Trophoblast cell (in vitro differentiated cells and primary cell): Measurements from ENCODE around the gene DGKE.
A peak's percentile ranks its signal among the peaks of the same experiment; 100 is the strongest.

Source experiments
- DNase-seq, 2 donors: peaks; one replicate each; pipeline ENCODE4 v3.0.0-alpha.2; 2016
- H2AFZ ChIP-seq: 2 replicates; pipeline ENCODE4 v1.6.1; 2013; ENCODE audit warnings: low read length, moderate library complexity, mild to moderate bottlenecking; ENCODE audit not compliant: insufficient read depth, poor library complexity
- H2AK5ac ChIP-seq: 2 replicates; pipeline ENCODE4 v1.6.1; 2013; ENCODE audit warnings: mild to moderate bottlenecking, low read length
- H2BK120ac ChIP-seq: 2 replicates; pipeline ENCODE4 v1.6.1; 2013; ENCODE audit warnings: low read length, mild to moderate bottlenecking, moderate library complexity; ENCODE audit not compliant: insufficient read depth, poor library complexity
- H2BK12ac ChIP-seq: 2 replicates; pipeline ENCODE4 v1.6.1; 2013; ENCODE audit warnings: mild to moderate bottlenecking, low read length, moderate library complexity
- H2BK5ac ChIP-seq: 2 replicates; pipeline ENCODE4 v1.6.1; 2013; ENCODE audit warnings: low read length, low read depth, moderate library complexity, mild to moderate bottlenecking; ENCODE audit not compliant: poor library complexity
- H3K14ac ChIP-seq: 2 replicates; pipeline ENCODE4 v1.6.1; 2013; ENCODE audit warnings: mild to moderate bottlenecking, low read length
- H3K18ac ChIP-seq: 2 replicates; pipeline ENCODE4 v1.6.1; 2013; ENCODE audit warnings: mild to moderate bottlenecking, low read length
- H3K23ac ChIP-seq: 2 replicates; pipeline ENCODE4 v1.6.1; 2013; ENCODE audit warnings: low read length
- H3K27ac ChIP-seq: 2 replicates; pipeline ENCODE4 v1.5.1; 2013; ENCODE audit warnings: low read depth, mild to moderate bottlenecking, inconsistent platforms, low read length, moderate library complexity
- H3K27me3 ChIP-seq: 2 replicates; pipeline ENCODE4 v1.6.1; 2013; ENCODE audit warnings: inconsistent platforms, mild to moderate bottlenecking, low read length, moderate library complexity; ENCODE audit not compliant: insufficient read depth
- H3K36me3 ChIP-seq, 2 experiments: 1 replicate in 1 of 2; 2 replicates in 1 of 2; pipeline ENCODE4 v1.6.1; 2013; ENCODE audit warnings: low read length in 2 of 2, mild to moderate bottlenecking in 2 of 2, moderate library complexity in 1 of 2; ENCODE audit not compliant: insufficient read depth in 2 of 2, control insufficient read depth in 1 of 2
- H3K4ac ChIP-seq: 2 replicates; pipeline ENCODE4 v1.6.1; 2013; ENCODE audit warnings: low read depth, mild to moderate bottlenecking, low read length, moderate library complexity
- H3K4me1 ChIP-seq, 2 experiments: 1 replicate in 1 of 2; 2 replicates in 1 of 2; pipeline ENCODE4 v1.6.1; 2013; ENCODE audit warnings: low read length in 2 of 2, mild to moderate bottlenecking in 2 of 2, moderate library complexity in 1 of 2; ENCODE audit not compliant: insufficient read depth in 2 of 2, control insufficient read depth in 1 of 2
- H3K4me2 ChIP-seq: 2 replicates; pipeline ENCODE4 v1.6.1; 2013; ENCODE audit warnings: inconsistent platforms, mild to moderate bottlenecking, low read length, moderate library complexity
- H3K4me3 ChIP-seq: 2 replicates; pipeline ENCODE4 v1.5.1; 2013; ENCODE audit warnings: mild to moderate bottlenecking, low read depth, low read length, inconsistent platforms
- H3K79me1 ChIP-seq: one replicate; pipeline ENCODE4 v1.6.1; 2013; ENCODE audit warnings: low read length
- H3K79me2 ChIP-seq: 2 replicates; pipeline ENCODE4 v1.6.1; 2013; ENCODE audit warnings: low read length, mild to moderate bottlenecking; ENCODE audit not compliant: control insufficient read depth, insufficient read depth, poor library complexity
- H3K9ac ChIP-seq: 2 replicates; pipeline ENCODE4 v1.6.1; 2013; ENCODE audit warnings: mild to moderate bottlenecking, low read length
- H3K9me3 ChIP-seq: 2 replicates; pipeline ENCODE4 v1.6.1; 2013; ENCODE audit warnings: low read depth, mild to moderate bottlenecking, control low read depth, inconsistent platforms, low read length; ENCODE audit not compliant: insufficient read depth
- H4K12ac ChIP-seq: 2 replicates; pipeline ENCODE4 v1.6.1; 2013; ENCODE audit warnings: low read depth, mild to moderate bottlenecking, low read length, moderate library complexity
- H4K8ac ChIP-seq: 2 replicates; pipeline ENCODE4 v1.6.1; 2013; ENCODE audit warnings: low read depth, mild to moderate bottlenecking, low read length, moderate library complexity
- H4K91ac ChIP-seq: one replicate; pipeline ENCODE4 v1.6.1; 2013; ENCODE audit warnings: low read depth, mild to moderate bottlenecking, low read length, moderate library complexity
- WGBS: extraction: QIAGEN DNeasy Blood & Tissue Kit; methylation state at CpG from one replicate; pipeline ENCODE4 v1.1.7; 2013; ENCODE audit warnings: missing lambda C conversion rate; ENCODE audit not compliant: insufficient read length, insufficient coverage; ENCODE audit errors: extremely low coverage; 5-methylcytosine and 5-hydroxymethylcytosine counted together

The DGKE gene

DNA sequence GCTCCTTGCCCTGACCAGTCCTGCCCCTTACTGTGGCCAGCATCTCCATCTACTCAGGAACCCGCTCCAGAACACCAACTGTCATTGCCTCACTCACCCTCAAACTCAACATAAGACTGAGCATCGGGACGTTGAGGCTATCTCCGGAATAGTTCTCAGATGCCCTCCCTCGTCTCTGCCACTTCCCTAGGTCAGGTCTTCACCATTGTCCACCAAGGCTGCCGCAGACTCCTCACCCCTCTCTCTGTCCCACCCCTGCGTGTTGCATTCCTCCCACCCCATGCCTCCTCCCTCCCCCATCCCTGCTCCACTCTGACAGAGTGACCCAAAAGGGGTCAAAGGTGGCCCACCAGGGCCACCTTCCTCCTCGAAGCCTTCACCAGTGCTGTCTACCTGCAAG lies 37.4 kb upstream of the DGKE start:
- no peaks in the 10 kb centered on the region for H3K27me3 ChIP-seq
- no peak overlapping the region for H3K14ac ChIP-seq
- H3K18ac ChIP-seq, result no peak overlapping the region
- no peak overlapping the region for H2BK12ac ChIP-seq
- H3K23ac ChIP-seq, result no peak overlapping the region
- H3K4me2 ChIP-seq, result no peak overlapping the region
- H4K91ac ChIP-seq, result no peak overlapping the region
- no peak overlapping the region for H4K12ac ChIP-seq
- no peaks in the 10 kb centered on the region for H3K4me1 ChIP-seq
- peaks cover 3% of the 10 kb centered on the region for H3K9me3 ChIP-seq
- no peaks in the 10 kb centered on the region for H3K79me2 ChIP-seq
- no peak overlapping the region for H2AK5ac ChIP-seq
- no peak overlapping the region for H2BK5ac ChIP-seq
- no peak overlapping the region for H3K4ac ChIP-seq
- DNase-seq, result no peak
- H3K79me1 ChIP-seq, result no peaks in the 10 kb centered on the region
- H3K27ac ChIP-seq, result no peak overlapping the region
- no peak overlapping the region for H4K8ac ChIP-seq
- WGBS, result no CpG with 5 or more reads among the region's 8 CpGs
- H3K9ac ChIP-seq, result no peak overlapping the region
- H3K4me3 ChIP-seq, result no peak overlapping the region
- H2BK120ac ChIP-seq, result no peak overlapping the region
- H2AFZ ChIP-seq, result no peak overlapping the region
- no peaks in the 10 kb centered on the region for H3K36me3 ChIP-seq

DNA sequence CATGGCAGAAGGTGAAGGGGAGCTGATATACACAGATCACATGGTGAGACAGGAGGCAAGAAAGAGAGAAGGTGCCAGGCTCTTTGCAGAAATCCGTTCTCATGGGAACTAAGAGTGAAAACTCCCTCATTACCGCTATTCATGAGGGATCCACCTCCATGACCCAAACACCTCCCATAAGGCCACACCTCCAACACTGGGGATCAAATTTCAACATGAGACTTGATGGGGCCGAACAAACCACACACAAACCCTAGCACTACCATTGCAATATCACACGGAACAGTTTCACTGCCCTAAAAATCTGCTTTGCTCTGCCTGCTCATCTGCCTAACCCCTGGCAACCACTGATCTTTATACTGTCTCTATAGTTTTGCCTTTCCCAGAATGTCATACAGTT lies 35.0 kb upstream of the DGKE start:
- Histone ChIP-seq H3K14ac (no peak overlapping the region), H2BK5ac (no peak overlapping the region), H4K8ac (no peak overlapping the region), H4K12ac (no peak overlapping the region), H3K18ac (no peak overlapping the region), H3K23ac (no peak overlapping the region), H3K9me3 (no peaks in the 10 kb centered on the region), H3K4me1 (no peaks in the 10 kb centered on the region), H3K4me2 (no peak overlapping the region), H4K91ac (no peak overlapping the region), H3K4me3 (no peak overlapping the region), H3K36me3 (no peaks in the 10 kb centered on the region), H2AFZ (no peak overlapping the region), H3K9ac (no peak overlapping the region), H3K27ac (no peak overlapping the region), H2BK120ac (no peak overlapping the region), H3K27me3 (no peaks in the 10 kb centered on the region), H3K4ac (no peak overlapping the region), H3K79me2 (no peaks in the 10 kb centered on the region), H2AK5ac (no peak overlapping the region), H2BK12ac (no peak overlapping the region), H3K79me1 (no peaks in the 10 kb centered on the region)
- no peak for DNase-seq
- no CpG with 5 or more reads among the region's 4 CpGs for WGBS

DNA sequence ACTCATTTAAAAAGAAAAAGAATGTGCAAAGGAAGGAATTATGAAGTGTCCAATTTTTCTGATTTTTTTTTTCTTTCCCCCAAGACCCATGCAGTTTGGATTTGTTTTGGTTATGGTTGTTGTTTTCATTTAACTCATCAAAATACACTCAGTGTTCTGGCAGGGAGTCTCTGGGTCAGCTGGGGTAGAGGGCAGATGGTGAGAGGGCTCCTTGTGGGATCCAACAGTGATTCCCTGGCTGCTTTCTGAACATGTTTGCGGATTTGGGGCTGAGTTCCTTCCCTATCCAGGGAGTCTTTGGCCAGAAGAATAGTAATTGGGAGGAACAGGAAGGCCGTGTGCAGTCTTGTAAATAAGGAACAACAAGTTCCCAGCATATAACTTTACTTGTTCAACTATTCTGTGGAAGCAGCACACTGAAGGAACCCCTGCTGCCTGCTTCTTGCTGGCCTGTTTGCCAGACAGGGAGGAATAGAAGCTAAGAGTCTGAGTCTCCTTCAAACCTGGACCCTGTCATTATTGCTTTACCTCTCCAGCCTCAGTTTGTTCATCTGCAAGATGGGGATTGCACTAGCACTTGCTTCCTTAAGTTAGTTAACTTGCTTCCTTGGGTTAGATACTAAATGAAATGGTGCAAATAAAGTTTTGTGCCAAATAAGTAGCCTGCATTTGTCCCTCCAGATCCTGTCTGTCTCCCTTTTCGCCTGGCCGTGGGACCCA lies 32.3 kb upstream of the DGKE start:
- Histone ChIP-seq H3K14ac (no peak overlapping the region), H3K27me3 (no peaks in the 10 kb centered on the region), H3K4ac (no peak overlapping the region), H3K4me3 (no peak overlapping the region), H2AK5ac (no peak overlapping the region), H2BK12ac (no peak overlapping the region), H4K91ac (no peak overlapping the region), H3K18ac (no peak overlapping the region), H4K8ac (no peak overlapping the region), H3K9ac (no peak overlapping the region), H2BK5ac (no peak overlapping the region), H3K9me3 (no peaks in the 10 kb centered on the region), H3K79me2 (no peaks in the 10 kb centered on the region), H2BK120ac (no peak overlapping the region), H3K27ac (no peak overlapping the region), H3K23ac (no peak overlapping the region), H3K79me1 (no peaks in the 10 kb centered on the region), H2AFZ (no peak overlapping the region), H3K36me3 (no peaks in the 10 kb centered on the region), H3K4me1 (no peaks in the 10 kb centered on the region), H4K12ac (no peak overlapping the region), H3K4me2 (peak overlapping the region; percentile 17)
- no CpG with 5 or more reads among the region's 4 CpGs for WGBS
- no peak for DNase-seq

DNA sequence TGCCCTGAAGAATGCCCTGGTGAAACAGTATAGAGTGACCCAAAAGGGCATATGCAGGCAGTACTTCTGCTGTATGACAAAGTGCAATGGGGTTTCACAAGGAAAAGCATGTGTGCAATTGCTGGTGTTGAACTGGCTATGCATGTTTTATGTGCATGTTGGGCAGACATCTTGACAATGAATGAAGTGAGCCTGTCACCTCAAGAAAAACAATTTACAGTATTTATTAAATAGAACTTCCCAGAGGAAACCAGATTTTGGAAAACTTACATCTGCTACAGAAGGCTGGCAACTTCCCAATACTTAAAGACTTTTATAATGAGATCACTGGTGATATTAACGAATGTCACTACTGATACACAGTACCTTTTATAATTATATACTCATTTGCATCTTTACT lies 30.9 kb upstream of the DGKE start:
- Histone ChIP-seq H2BK5ac (no peak overlapping the region), H3K79me2 (no peaks in the 10 kb centered on the region), H3K18ac (no peak overlapping the region), H3K9ac (no peak overlapping the region), H2AK5ac (no peak overlapping the region), H3K4me1 (no peaks in the 10 kb centered on the region), H3K36me3 (no peaks in the 10 kb centered on the region), H3K4me3 (no peak overlapping the region), H3K27ac (no peak overlapping the region), H4K91ac (no peak overlapping the region), H3K27me3 (no peaks in the 10 kb centered on the region), H2BK120ac (no peak overlapping the region), H3K23ac (no peak overlapping the region), H2BK12ac (no peak overlapping the region), H3K9me3 (no peaks in the 10 kb centered on the region), H3K14ac (no peak overlapping the region), H4K8ac (no peak overlapping the region), H4K12ac (no peak overlapping the region), H3K4me2 (no peak overlapping the region), H3K4ac (no peak overlapping the region), H2AFZ (no peak overlapping the region), H3K79me1 (no peaks in the 10 kb centered on the region)
- no CpG with 5 or more reads among the region's 1 CpG for WGBS
- DNase-seq, result no peak
